Fibroblast of pulmonary artery (primary cell): ENCODE results near the gene ARL10.

Experiments
- DNase-seq: peaks from one replicate; pipeline ENCODE4 v3.0.0-alpha.2; 2010; ENCODE audit warnings: low read depth
- H3K4me3 ChIP-seq: replicated peaks from 2 replicates; pipeline ENCODE4 v1.5.1; 2011; ENCODE audit warnings: low read depth, mild to moderate bottlenecking, control low read depth, low read length, moderate library complexity
- TF ChIP-seq, protein P1 (sequence below): IDR thresholded peaks from 2 replicates; pipeline ENCODE4 v1.5.1; 2011; ENCODE audit warnings: mild to moderate bottlenecking, control low read depth, low read length, inconsistent platforms; ENCODE audit errors: missing control alignments

ARL10 gene

DNA sequence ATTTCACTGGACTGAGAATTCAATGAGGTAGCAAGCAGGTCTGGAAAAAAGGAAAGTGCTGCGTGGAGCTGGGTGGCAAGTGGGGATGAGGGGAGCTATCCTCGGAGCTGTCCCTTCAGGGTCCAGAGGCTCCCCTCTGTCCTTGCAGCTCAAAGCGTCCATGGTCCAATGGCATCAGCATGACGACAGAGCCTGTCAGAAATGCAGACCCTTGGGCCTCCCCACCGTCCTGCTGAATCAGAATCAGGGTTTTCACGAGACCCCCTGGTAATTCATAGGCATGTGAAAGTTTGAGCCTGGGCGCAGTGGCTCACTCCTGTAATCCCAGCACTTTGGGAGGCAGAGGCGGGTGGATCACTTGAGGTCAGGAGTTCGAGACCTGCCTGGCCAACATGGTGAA is 28.8 kb downstream of the ARL10 start:
- TF ChIP-seq, protein P1, sequence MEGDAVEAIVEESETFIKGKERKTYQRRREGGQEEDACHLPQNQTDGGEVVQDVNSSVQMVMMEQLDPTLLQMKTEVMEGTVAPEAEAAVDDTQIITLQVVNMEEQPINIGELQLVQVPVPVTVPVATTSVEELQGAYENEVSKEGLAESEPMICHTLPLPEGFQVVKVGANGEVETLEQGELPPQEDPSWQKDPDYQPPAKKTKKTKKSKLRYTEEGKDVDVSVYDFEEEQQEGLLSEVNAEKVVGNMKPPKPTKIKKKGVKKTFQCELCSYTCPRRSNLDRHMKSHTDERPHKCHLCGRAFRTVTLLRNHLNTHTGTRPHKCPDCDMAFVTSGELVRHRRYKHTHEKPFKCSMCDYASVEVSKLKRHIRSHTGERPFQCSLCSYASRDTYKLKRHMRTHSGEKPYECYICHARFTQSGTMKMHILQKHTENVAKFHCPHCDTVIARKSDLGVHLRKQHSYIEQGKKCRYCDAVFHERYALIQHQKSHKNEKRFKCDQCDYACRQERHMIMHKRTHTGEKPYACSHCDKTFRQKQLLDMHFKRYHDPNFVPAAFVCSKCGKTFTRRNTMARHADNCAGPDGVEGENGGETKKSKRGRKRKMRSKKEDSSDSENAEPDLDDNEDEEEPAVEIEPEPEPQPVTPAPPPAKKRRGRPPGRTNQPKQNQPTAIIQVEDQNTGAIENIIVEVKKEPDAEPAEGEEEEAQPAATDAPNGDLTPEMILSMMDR = no peak
- no peak for DNase-seq
- H3K4me3 ChIP-seq = no peak overlapping the region

- TF ChIP-seq, protein P1 = no peak
- DNase-seq = no peak
- H3K4me3 ChIP-seq = no peak overlapping the region
Observed at GRCh38 chr5:176394881-176395675, 29.8 kb downstream of the ARL10 start.

- H3K4me3 ChIP-seq = no peak overlapping the region
- TF ChIP-seq, protein P1 = no peak
- DNase-seq = no peak
Observed at GRCh38 chr5:176396330-176396729, 31.0 kb downstream of the ARL10 start.

- TF ChIP-seq, protein P1 = no peak
- DNase-seq = no peak
- no peak overlapping the region for H3K4me3 ChIP-seq
Observed at GRCh38 chr5:176397736-176398420, 32.6 kb downstream of the ARL10 start.

- TF ChIP-seq, protein P1 = no peak
- no peak overlapping the region for H3K4me3 ChIP-seq
- DNase-seq = no peak
Observed at GRCh38 chr5:176400382-176401156, 35.3 kb downstream of the ARL10 start.

DNA sequence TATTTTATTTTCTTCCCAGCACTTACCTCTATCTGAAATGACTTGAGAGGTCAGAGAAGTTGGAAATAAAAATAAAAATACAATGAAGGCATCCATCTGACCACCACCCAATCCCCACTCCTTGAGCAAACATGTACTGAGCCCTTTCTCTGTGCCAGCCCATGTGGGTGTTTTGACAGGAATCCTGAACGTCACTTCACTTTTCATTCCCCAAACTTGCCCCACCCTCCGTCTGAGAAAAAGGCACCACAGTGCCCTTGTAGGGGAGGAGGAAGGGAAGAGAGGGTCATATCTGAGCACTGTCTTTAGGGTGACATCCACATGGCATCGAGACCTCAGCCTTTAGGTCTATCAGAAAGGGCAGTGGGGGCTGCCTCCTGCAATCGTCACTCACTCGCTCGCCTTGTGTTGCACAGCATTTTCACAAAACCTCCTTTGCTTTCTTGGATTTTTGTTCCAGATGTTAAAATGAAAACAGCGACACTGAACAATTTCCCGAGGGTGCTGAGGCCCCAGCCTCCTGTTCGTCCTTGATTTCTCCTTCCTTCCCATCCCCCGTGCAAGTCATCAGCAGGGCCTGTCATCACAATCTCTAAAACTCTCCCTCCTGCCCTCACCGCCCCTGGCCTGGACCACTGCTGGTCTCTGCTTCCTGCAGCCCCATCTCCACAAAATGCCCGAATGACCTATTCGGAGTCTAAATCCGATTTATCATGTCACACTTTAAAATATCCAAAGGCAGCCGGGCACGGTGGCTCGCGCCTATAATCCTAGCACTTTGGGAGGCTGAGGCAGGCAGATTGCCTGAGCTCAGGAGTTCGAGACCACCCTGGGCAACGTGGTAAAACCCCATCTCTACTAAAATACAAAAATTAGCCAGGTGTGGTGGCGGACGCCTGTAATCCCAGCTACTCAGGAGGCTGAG is 36.3 kb downstream of the ARL10 start:
- TF ChIP-seq, protein P1 = no peak
- no peak for DNase-seq
- H3K4me3 ChIP-seq = no peak overlapping the region
